Right lung (tissue), 10 donors: Measurements from ENCODE around the gene LITAFD. TPM values are rescaled to one million over a fixed set of nuclear protein-coding genes. Genes with fewer than 3 reads are reported as not detected.
"Not testable (repeated sequence)": the region's sequence is repeated elsewhere in the genome, so short reads cannot be mapped to it uniquely, and the experiment has no call there.

Experiments used
- DNase-seq, 2 donors: peaks; one replicate each; pipeline ENCODE4 v3.0.0-alpha.2; 2013
- long read RNA-seq, 8 donors: transcript quantifications; one replicate each; lab custom pipeline, GENCODE V29; 2026
- polyA plus RNA-seq, 5 donors: library from polyadenylated mRNA; unstranded; fragments of 120-200 nt; gene quantifications; one replicate each; pipeline versions ENCODE4 v1.2.1 to v1.2.3, GENCODE V29; 2013; ENCODE audit warnings: inconsistent platforms in 1 of 5, low replicate concordance in 1 of 5; ENCODE audit not compliant: insufficient read length in 5 of 5, insufficient read depth in 1 of 5

Gene LITAFD
- polyA plus RNA-seq = under 1 TPM in 2 of 5 donors, not detected in 3; 0.14 to 0.15 TPM
- long read RNA-seq, donor 1 = 0 reads
- long read RNA-seq, donor 2 = 0 reads
- long read RNA-seq, donor 3 = 0 reads
- long read RNA-seq, donor 4 = 0 reads
- long read RNA-seq, donor 5 = 0 reads
- long read RNA-seq, donor 6 = 0 reads
- long read RNA-seq, donor 7 = 0 reads
- long read RNA-seq, donor 8 = 0 reads

- no peak for DNase-seq
Measured at GRCh38 chr16:8882041-8882617, at the start of gene LITAFD. TSS of gene LITAFD (plus strand) at chr16:8882351. CDS start at chr16:8884356, 2,005 bp downstream.

- no peak for DNase-seq
Measured at GRCh38 chr16:8832717-8833105, 49.4 kb upstream of the LITAFD start.

GRCh38 chr16:8836797-8837196 lies 45.4 kb upstream of the LITAFD start:
- not testable (repeated sequence) for DNase-seq

GRCh38 chr16:8837594-8837993 lies 44.6 kb upstream of the LITAFD start:
- DNase-seq = not testable (repeated sequence)

GRCh38 chr16:8842016-8842415 lies 40.1 kb upstream of the LITAFD start:
- DNase-seq = not testable (repeated sequence)

- not testable (repeated sequence) for DNase-seq
Measured at GRCh38 chr16:8843296-8843695, 38.9 kb upstream of the LITAFD start.

GRCh38 chr16:8845699-8846298 lies 36.4 kb upstream of the LITAFD start:
- no peak for DNase-seq

GRCh38 chr16:8846401-8846932 lies 35.7 kb upstream of the LITAFD start:
- no peak for DNase-seq

- no peak for DNase-seq
Measured at GRCh38 chr16:8847145-8847544, 35.0 kb upstream of the LITAFD start.

GRCh38 chr16:8847623-8848022 lies 34.5 kb upstream of the LITAFD start:
- DNase-seq = no peak

GRCh38 chr16:8848231-8848938 lies 33.8 kb upstream of the LITAFD start:
- no peak for DNase-seq

GRCh38 chr16:8848939-8849391 lies 33.2 kb upstream of the LITAFD start:
- no peak for DNase-seq

- no peak for DNase-seq
Measured at GRCh38 chr16:8849411-8850011, 32.6 kb upstream of the LITAFD start.

GRCh38 chr16:8850279-8850885 lies 31.8 kb upstream of the LITAFD start:
- DNase-seq = no peak

GRCh38 chr16:8851761-8852403 lies 30.3 kb upstream of the LITAFD start:
- DNase-seq = no peak

GRCh38 chr16:8852534-8852933 lies 29.6 kb upstream of the LITAFD start:
- DNase-seq = no peak

GRCh38 chr16:8853150-8853549 lies 29.0 kb upstream of the LITAFD start:
- no peak for DNase-seq

GRCh38 chr16:8853611-8854010 lies 28.5 kb upstream of the LITAFD start:
- DNase-seq = no peak

GRCh38 chr16:8854298-8854948 lies 27.7 kb upstream of the LITAFD start:
- DNase-seq = no peak

GRCh38 chr16:8855051-8855786 lies 26.9 kb upstream of the LITAFD start:
- no peak for DNase-seq
